GM19238 (cell line): ENCODE results near the gene KCNH1.

Experiments
- DNase-seq: peaks from one replicate; pipeline ENCODE4 v3.0.0; 2011; ENCODE audit warnings: low spot score; ENCODE audit not compliant: insufficient read length

Gene KCNH1

DNA sequence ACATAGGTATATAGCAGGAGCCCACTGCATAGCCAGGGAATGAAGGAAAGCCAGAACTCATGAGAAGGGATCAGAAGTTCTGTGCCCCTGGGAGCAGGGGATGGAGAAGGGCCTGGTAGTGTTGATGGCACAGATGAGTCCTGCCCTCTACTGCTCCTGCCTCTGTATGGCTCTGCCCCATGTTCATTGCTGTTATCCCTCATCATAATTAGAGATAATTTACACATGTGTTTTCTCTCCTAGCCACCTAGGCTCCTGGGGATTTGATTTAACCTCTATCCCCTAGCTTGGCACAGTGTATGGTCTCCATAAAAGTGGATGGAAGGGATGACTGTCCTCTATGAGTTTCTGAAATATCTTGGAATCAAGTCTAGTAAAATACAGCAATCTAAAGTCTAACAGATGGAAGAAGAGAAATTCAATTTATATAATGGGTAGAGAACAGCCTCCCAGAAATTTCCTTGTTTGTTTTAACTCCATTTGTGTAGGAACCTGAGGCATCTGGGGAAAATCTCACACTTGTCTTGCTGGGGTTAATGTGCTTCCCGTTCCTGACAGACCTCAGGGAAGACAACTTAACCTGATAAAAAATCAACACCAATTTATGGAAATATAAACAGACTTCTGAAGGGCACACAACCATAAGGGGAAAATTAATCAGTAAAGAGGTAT lies 411.4 kb downstream of the KCNH1 start:
- DNase-seq: no peak

- DNase-seq: no peak
Observed at GRCh38 chr1:210715072-210715471, 418.9 kb downstream of the KCNH1 start.

DNA sequence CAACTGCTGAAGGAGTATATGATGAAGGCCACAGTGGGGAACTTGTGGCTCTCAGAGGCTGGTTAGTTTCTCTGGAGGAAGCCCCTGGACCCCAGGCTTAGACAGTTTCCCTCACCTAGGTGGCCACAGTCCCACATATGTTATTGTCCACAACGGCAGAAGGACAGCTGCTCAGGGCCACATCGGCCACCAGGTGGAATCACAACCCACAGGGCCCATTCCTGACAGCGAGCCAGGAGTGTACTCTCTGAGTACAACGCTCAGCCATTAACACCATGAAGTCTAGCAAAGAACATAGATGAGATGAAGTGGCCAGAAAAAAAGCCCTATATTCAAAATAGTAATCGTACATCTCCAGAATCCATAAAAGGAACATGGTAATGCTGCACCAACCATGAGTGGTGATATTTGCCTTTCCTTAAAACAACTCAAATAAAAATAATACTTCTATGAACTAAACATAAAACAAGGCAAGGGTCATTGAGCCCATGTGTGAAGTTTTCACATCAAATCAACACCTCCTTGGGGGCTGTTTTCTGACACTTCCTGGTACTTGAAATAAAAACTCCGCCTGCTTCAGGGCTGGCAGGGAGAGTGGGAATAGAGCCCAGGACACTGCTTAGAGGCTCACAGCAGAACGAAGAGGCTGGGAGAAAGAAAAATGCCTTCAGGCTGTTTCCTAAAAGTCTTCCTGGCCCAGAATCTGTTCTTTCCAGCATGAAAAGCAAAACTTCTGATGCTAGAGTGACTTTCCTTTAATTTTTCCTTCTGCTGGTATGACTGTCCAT lies 421.9 kb downstream of the KCNH1 start:
- no peak for DNase-seq

DNA sequence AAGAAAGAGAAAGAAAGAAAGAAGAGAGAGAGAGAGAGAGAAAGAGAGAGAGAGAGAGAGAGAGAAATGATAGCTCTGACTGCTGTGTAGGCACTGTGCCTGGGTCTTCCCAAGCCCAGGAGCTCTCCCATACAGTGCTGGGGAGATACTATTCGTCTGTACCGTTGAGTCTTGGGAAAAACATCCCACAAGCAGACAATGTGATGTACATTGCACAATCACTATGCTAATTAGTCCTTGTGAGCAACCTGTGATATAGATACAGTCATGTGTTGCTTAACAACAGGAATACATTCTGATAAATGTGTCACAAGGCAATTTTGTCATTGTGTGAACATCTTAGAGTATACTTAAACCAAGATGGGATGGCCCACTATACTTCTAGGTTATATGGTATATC lies 424.2 kb downstream of the KCNH1 start:
- no peak for DNase-seq

DNA sequence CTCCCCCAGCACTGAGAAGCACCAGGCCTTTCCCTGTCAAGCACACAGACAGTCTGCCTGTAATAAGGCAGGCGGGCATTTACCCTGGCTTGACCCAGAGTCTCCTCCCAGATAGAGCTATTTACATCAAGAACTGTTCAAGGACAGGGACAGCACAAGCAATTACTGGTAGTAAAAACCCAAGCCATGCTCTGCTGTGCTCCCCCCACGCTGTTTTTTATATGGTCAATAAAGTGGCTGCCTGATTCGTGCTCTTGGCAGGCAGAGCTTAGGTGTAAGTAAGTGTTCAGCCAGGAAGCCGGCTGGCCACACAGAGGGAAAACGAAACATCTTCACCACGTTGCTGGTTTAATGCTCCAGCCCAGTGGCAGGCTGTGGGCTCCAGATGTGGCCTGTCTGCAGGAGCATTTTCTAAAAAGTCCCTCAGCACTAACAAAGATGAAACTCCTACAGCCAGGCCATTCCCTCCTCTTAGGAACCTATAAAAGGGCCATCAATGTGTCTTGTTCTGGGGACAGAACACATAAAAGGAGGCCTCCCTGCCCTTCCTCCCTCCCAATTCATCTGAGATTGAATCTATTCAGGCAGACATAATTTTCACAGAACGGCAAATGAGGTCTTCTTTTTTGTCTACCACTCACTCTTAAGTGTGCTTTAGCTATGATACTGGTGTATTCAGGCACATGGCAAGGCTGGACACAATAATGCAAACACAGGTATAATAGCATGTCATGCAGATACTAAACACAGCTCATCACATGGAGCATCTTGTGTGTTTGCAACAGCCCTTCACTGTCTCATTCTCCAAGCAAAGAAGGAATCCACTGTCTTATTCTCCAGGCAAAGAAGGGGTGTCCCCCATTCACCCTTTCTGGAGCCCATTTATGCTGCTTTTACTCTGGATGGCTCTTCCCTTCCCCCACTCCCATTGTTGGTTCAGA lies 426.4 kb downstream of the KCNH1 start:
- no peak for DNase-seq

GRCh38 chr1:210706246-210706645 lies 427.7 kb downstream of the KCNH1 start:
- DNase-seq: no peak

- DNase-seq: no peak
Observed at GRCh38 chr1:210705086-210705485, 428.9 kb downstream of the KCNH1 start.

- DNase-seq: no peak
Observed at GRCh38 chr1:210703593-210703992, 430.4 kb downstream of the KCNH1 start.

- DNase-seq: no peak
Observed at GRCh38 chr1:210702506-210702905, 431.4 kb downstream of the KCNH1 start.

GRCh38 chr1:210700511-210700910 lies 433.4 kb downstream of the KCNH1 start:
- no peak for DNase-seq

DNA sequence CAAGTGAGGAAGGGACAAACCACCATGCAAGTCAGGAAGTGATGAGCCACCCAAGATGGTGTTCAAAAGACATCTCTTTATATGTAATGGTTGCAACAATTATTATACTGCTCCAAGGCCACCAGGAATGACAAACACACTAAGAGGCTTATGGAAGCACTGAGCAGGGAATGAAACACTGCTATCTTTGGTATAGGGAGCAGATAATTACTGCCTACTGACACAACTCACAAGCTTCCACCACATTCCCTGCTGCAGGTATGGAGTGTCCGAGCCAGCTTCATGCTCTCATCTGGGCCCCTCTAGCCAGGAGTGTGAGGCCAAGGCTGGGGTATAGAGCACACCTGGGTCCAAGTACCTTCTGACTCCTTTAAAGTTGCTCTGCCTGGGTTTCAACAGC lies 433.9 kb downstream of the KCNH1 start:
- DNase-seq: no peak

- DNase-seq: no peak
Observed at GRCh38 chr1:210698661-210699060, 435.3 kb downstream of the KCNH1 start.

DNA sequence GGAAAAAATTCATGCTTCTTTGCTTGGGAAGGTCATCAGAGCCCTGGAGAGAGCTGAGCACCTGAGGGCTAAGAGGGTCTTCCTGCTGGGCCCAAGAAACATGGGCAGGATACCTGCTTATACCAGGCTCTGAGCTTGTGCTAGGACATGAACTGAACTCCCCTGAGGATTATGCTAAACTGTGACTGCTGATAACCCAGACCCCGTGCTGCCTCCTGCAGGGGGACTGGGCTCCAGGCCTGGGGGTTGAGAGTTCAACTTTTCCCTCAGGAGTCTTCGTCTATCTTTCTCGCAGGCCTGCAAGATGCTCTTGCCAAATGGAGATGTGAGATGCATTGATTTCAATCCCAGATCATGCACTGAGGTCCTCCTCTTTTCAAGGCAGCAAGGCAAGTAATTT lies 436.8 kb downstream of the KCNH1 start:
- DNase-seq: no peak

DNA sequence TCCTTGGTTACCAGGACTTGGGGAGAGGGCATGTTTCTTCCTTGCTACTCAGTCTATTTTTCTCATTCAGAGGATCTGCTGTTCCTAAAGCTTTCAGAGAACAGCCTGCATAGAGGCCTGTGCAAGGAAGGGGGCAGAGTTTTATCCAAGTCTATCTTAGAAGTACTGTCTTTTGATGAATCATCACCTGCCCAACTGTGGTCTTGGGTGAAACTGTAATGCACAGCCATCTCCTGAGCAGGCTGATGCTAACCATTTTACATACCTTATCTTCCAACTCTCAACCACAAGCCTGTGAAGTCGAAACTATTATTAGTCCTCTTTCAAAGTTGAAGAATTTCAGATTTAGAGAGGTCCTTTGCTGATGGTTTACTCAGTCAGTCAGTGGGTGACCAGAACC lies 437.2 kb downstream of the KCNH1 start:
- peak; percentile 23 for DNase-seq

DNA sequence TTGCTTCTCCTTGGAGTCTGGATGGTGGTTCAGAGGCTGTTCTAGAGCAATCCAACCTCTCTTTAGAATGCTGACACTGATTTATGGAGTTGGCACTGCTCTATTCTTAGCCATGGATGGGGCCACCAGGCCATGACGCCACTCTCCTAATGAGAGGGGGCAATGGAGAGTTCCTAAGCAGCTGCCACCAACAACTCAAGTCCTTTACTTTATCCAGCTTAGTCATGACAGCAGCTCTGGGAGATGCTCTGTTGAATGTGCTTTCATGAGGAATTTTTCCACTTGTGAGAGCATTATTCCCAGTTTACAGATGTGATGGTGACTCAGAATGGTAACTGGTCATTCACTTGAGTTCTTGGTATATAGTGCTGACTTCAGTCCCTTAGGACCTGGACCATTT lies 438.9 kb downstream of the KCNH1 start:
- no peak for DNase-seq

DNA sequence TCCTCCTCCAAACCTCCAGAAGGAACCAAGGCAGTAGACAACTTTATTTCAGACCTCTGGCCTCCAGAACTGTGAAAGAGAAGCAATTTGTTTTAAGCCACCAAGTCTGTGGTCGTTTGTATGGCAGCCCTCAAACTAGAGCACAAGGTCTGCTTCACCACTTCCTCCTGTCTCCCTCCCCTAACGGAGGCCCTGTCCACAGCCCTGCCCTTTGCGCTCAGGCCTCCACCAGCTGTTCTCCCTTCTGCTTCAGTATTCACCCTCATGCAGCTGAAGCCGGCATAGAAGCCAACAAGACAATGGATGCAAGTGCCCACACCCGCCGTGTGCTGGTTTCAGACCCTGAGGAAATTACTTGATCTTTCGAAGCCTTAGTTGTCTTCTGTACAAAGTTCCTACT lies 441.2 kb downstream of the KCNH1 start:
- DNase-seq: no peak

DNA sequence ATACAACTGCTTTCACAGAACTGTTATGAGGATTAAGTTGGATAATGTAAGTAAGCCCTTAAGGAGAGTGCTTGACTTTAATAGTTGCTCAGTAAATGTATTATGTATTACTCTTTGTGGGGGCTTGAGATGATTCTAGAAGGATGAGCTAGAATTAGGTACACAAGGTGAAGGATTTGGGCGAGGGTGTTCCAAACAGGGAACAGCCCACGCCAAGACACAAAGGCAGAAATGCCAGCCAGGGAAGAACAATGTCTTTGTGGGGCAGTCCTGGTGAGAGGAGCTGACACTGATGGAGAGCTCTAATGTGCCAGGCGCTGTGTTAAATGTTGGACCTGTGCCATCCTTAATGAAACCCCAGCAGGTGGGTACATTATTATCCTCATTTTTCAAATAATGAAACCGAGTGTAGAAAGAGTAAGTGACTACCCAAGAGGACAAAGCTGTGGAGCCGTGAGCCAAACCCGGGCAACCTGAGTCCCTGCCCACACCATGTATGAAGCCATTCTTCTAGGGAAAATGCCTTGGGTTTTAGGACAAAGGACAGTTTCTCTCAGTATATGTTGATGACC lies 442.8 kb downstream of the KCNH1 start:
- no peak for DNase-seq

- DNase-seq: no peak
Observed at GRCh38 chr1:210690236-210690635, 443.7 kb downstream of the KCNH1 start.

- no peak for DNase-seq
Observed at GRCh38 chr1:210689826-210690225, 444.1 kb downstream of the KCNH1 start.

- no peak for DNase-seq
Observed at GRCh38 chr1:210688512-210689234, 445.3 kb downstream of the KCNH1 start.
